HG02642 (cell line): Measurements from ENCODE around the gene BOLA2B.
"Not testable (repeated sequence)": the region's sequence is repeated elsewhere in the genome, so short reads cannot be mapped to it uniquely, and the experiment has no call there.

Experiments
- ATAC-seq: cut with Tn5 transposase; IDR thresholded peaks from one replicate; pipeline ENCODE4 v1.9.1; 2021; ENCODE audit warnings: mild to moderate bottlenecking; ENCODE audit not compliant: unreplicated experiment, poor library complexity

Gene BOLA2B

DNA sequence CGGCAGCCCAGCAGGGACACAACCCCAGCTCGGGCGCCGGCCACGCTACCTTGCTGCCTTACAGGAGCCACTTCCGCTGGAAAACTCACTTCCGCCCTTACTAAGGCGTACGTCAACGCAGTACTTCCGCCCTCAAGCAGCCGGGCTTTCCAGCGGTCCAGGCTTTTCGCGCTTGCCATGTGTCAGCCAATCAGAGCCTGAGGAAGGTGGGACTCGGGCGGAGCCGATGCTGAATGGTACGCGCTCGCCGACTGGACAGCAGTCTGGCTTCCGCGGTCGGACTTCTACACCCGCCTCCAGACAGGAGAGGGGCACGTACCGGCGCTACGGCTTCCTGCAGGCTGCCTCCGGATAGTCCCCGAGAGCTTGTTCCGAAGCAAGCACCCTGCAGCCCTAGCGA, at the start of gene BOLA2B, which contains the start of gene SLX1A:
TSS of gene BOLA2B (minus strand) at position 52 of the 400 bp plus-strand sequence. CDS start 71 bp downstream, outside the sequence.
TSS of gene SLX1A (plus strand) at position 261 of the 400 bp plus-strand sequence. CDS start 210 bp downstream, outside the sequence.
- peak; percentile 88 for ATAC-seq

- ATAC-seq: not testable (repeated sequence)
Measured at GRCh38 chr16:30217082-30217481, 23.6 kb upstream of the BOLA2B start.

- ATAC-seq: not testable (repeated sequence)
Measured at GRCh38 chr16:30211414-30211813, 17.9 kb upstream of the BOLA2B start.

GRCh38 chr16:30209032-30209431, 15.6 kb upstream of the BOLA2B start:
- not testable (repeated sequence) for ATAC-seq

DNA sequence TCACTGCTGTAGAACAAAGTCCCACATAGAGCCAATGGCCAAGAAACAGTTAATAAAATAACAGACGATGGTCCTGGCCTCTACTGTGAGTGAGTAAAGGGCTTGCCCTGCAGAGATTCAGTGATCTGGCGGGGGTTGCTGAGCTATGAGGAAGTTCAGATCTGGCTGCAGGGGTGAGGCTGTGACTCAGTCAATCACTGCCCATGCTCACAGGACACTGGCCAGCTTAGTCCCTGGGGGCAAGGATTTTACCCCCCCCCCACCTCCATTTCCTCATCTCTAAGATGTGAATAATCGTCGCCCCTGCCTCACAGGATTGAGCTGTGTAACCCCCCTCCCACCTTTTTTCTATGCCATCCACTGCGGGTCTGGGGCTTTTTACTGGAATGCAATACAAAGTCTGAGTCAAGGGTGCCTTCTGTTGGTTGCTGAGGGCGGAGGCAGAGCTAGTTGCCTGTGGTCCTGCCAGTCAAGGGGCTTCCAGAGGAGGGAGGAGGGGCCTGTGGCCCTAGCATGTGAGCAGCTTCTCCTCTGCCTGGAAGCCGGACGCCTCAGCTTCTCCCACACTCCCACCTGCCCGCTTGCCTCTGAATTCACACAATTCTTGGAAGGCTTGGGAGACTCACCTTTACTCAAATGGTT, 13.7 kb upstream of the BOLA2B start:
- not testable (repeated sequence) for ATAC-seq

GRCh38 chr16:30206252-30206651, 12.8 kb upstream of the BOLA2B start:
- ATAC-seq: not testable (repeated sequence)

- not testable (repeated sequence) for ATAC-seq
Measured at GRCh38 chr16:30205541-30206236, 12.2 kb upstream of the BOLA2B start.

GRCh38 chr16:30199608-30200343, 6.3 kb upstream of the BOLA2B start:
- not testable (repeated sequence) for ATAC-seq

DNA sequence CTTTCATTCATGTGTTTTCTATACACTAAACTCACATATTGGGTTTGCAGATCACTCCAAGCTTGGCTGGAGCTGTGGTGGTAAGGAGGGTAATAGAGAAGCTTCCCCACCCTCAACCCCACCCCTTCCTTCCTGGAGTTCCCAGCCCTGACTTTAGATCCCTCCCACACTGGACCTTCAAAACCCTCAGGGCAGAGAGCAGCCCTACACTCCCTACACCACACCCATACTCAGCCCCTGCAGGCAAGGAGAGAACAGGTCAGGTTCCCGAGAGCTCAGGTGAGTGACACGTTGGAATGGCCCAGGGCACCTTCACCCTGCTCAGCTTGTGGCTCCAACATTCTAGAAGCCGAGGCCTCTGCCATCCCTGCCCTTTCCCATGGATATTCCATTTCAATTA, 5.6 kb upstream of the BOLA2B start, which contains the start of gene SULT1A3:
TSS of gene SULT1A3 (plus strand) at position 207 of the 400 bp plus-strand sequence. CDS start 1,474 bp downstream, outside the sequence.
- ATAC-seq: not testable (repeated sequence)

DNA sequence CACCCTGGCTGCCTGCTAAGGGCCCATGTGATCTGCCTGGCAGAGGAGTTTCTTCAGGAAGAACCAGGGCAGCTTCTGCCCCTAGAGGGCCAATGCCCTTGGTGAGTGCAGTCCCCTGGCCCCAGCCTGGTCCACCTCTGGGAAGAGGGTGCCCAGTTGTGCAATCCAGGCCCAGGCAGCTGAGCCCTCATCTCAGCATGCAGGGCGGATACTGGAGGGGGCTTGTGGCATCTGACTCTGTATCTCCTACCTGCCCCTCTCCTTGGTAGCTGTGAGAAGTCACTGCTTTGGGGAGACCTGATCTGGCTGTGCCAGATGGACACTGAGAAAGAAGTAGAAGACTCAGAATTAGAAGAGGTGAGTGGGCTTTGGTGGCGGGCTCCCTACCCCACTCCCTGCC, 3.5 kb upstream of the BOLA2B start:
- not testable (repeated sequence) for ATAC-seq

GRCh38 chr16:30194172-30194925, 883 bp upstream of the BOLA2B start:
- ATAC-seq: peak; percentile 68

DNA sequence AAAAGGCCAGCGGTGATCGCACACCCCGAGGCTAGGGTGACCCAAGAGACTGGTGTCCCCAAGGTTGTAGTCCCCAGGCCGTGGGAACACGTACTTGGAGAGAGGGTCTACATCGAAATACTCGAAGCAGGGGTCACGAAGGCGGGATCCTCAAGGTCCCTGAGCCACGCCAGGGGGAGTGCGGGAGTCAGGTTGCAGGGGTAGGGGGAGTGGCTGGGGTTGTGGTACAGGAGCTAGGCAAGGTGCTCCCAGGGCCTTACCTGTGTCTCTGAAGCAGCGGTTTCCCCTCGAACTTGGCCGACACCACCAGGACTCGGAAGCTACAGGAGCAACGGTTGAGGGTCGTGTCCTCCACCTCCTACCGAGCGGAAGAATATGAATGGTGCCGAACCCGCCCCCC, 368 bp downstream of the BOLA2B start:
- peak; percentile 6 for ATAC-seq

- ATAC-seq: not testable (repeated sequence)
Measured at GRCh38 chr16:30191158-30191557, 2.3 kb downstream of the BOLA2B start.

GRCh38 chr16:30187971-30188561, 5.4 kb downstream of the BOLA2B start:
- no peak for ATAC-seq

- ATAC-seq: no peak
Measured at GRCh38 chr16:30187556-30187865, 6.0 kb downstream of the BOLA2B start.

GRCh38 chr16:30186782-30187555, 6.5 kb downstream of the BOLA2B start:
- no peak for ATAC-seq

- no peak for ATAC-seq
Measured at GRCh38 chr16:30186444-30186781, 7.1 kb downstream of the BOLA2B start.

DNA sequence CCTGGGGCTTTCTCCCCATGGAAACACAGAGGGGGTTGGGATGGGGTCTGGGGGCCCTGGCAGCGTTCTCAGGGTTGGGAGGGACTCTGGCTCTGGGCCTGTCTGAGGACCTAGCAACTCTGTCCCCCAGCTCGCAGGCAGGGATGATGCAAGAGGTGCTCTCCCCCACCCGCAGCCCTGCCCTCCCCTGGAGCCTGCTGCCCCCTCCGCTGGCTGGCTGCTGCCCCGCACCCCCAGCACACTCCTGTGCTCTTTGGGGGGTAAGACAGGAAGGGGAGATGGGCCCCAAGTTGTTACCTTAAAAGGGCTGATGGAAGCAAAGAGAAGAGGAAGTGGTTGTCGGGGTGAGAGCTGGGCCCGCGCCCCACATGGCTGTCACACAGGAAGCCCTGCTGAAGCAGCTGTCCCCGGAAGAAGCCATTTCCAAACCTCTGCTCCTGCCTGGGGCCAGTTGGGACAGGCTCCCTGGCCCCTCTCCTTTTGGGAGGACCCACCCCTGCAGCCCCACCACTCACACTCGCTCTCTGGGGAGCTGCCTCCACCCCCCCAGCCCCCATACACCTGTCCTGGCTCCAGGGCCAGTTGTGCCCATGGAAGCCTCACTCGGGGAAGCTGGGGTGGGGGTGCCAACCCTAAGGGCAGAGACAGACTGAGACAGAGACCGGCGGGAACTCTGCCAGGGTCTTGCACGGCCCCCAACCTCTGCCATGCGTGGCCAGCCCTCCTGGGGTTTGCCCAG, 7.6 kb downstream of the BOLA2B start:
- ATAC-seq: peak; percentile 26
